Occipital lobe (tissue), 2 donors: ENCODE measurements around the gene SPTSSB. TPM values are rescaled to one million over a fixed set of nuclear protein-coding genes. Genes with fewer than 3 reads are reported as not detected.

Experiments
- DNase-seq: peaks from one replicate; lab custom pipeline; 2025; lab: John Stamatoyannopoulos, UW
- total RNA-seq: library from RNA; depleted of rRNA; stranded (reverse); fragments of >200 nt; gene quantifications from one replicate; pipeline ENCODE4 v1.2.3, GENCODE V29; 2014

SPTSSB gene
- total RNA-seq, 1 donor from 2014 or later: 3.6 TPM

- no peak for DNase-seq
These were observed 31.5 kb downstream of the SPTSSB start for GRCh38 chr3:161339517-161340500.

GRCh38 chr3:161337311-161337710, 34.0 kb downstream of the SPTSSB start:
- no peak for DNase-seq

DNA sequence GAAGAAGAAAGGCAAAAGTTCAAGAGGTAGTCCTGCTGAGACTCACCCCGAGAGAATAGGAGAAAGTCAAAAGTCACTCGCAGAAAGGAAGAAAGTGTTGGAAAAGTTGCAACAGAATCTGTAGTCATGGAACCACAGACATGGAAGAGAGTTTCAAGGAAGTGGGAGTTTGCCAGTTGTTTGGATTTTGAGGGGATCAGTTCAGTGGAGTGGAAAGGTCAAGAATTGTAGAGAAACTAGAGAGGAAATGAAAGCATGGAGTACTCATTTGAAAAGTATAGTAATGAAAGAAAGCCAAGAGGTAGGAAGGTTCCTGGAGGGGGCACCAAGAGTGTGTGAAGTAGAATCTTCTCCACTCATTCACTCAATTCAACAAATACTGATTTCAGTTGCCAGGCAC, 34.7 kb downstream of the SPTSSB start:
- DNase-seq: no peak

DNA sequence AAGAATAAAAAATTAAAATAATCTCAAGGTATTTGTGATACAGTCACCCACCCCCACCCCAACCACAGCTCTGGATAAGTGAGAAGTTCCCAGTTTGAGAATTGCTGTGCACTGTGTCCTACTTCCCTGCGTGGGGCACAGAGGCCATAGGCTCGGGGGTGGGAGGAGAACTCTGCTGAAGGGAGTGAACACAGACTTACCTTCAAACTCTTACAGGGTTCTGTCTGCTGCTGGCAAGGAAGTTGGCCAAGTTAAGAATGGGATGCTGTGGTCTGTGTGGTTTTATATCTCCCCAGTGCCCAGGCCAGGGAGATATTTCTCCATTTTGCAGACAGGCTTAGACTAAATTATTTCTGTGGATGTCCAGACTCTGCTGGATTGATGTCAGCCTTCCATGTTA, 37.6 kb downstream of the SPTSSB start:
- no peak for DNase-seq

DNA sequence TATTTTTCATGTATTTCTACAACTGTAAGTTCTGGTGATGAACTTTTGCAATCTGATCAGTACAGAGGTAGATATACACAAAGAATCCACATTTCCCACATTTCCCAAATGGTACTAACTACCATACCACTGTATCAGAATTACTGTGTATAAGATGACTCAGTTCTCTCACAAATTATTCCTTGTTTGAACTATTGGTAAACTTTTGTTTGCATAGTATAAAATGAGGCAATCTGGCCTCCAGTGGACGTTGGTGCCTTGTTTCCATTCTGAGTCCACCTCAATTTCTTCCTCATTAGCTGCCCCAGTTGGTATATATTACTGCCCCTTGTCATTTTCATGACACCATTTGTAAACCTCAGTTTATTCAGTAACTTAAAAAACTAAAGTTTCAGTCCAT, 38.5 kb downstream of the SPTSSB start:
- no peak for DNase-seq

DNA sequence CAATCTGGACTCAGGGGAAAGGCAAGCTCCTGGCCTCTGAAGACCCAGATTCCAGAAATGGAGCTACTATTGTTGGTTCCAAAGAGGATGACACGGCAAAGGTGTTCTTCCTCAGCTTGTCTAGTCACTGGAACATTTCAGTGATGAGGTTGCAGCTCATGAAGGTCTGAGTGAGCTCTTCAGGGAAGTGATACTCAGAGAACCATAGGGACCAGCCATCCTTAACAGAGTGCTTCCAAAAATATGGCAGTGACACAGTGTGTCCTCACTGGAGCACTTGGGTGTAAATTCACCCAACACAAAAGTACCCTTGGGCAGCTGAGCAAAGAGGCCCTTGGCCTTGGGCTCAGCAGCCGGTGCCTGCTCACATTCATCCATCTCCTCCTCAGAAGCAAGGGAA, 46.3 kb downstream of the SPTSSB start:
- no peak for DNase-seq

- no peak for DNase-seq
These were observed 47.2 kb downstream of the SPTSSB start for GRCh38 chr3:161323926-161324621.

GRCh38 chr3:161322781-161323568, 48.3 kb downstream of the SPTSSB start:
- no peak for DNase-seq

- DNase-seq: no peak
These were observed 50.5 kb downstream of the SPTSSB start for GRCh38 chr3:161320837-161321236.

GRCh38 chr3:161319867-161320266, 51.5 kb downstream of the SPTSSB start:
- no peak for DNase-seq

- no peak for DNase-seq
These were observed 54.2 kb downstream of the SPTSSB start for GRCh38 chr3:161317077-161317476.

- no peak for DNase-seq
These were observed 55.2 kb downstream of the SPTSSB start for GRCh38 chr3:161316006-161316689.

GRCh38 chr3:161314836-161315395, 56.4 kb downstream of the SPTSSB start:
- DNase-seq: no peak

DNA sequence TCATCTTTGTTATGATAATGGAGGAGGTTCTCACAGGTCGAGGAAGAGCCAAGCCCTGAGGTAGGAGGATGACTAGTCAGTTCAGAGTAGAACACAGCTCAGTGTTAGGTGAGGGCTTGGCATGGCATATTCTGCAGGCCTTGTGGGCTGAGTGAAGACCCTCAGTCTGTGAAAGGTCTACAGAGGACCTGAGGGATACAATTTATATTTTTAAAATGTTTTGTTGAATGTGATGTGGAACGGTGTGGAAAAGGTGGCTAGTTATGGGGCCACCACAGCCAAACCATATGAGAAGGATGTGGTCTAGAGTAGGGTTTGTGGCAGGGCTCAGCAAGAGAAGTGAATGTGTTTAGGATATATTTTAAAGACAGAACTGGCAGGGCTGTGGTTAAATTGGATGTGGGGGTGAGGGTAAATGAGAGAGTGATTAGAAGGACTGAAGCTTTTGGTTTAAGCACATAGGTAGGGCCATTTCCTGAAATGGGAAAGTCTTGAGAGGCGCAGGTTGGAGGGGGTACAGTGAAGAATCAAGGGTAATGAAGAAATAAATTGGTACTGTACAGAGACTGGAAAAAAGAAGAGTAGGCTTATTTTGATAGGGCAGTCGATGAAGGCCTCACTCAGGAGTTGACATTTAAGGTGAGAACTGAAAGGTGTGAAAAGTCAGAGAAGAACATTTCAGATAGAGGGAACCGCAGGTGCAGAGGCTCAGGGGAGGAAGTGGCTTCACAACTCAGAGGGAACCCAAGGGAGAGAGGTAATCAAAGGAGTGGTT, 60.5 kb downstream of the SPTSSB start:
- DNase-seq: no peak

GRCh38 chr3:161305095-161305991, 66.0 kb downstream of the SPTSSB start:
- DNase-seq: no peak

GRCh38 chr3:161296814-161297213, 74.5 kb downstream of the SPTSSB start:
- DNase-seq: no peak

DNA sequence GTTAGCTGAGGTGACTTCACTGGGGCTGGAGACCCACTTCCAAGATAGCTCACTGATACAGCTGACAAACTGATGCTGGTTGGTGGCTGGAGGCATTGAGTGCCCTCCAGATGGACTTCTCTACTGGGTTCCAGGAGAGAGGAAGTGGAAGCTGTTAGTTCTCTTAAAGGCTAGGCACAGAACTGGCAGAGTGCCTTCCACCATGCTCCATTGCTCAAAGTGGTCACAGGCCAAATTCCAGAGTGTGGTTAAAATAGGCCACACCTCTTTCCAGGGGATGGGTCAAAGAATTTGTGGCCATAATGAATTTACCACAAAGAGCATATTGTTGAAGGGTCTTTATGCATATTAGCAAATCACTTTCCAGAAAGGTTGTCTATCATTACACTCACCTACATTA, 76.0 kb downstream of the SPTSSB start:
- no peak for DNase-seq
